DMS53 (cell line): ENCODE results near the gene CCDC34.
"Not testable (repeated sequence)": the region's sequence is repeated elsewhere in the genome, so short reads cannot be mapped to it uniquely, and the experiment has no call there.

Experiments
- DNase-seq: peaks from one replicate; lab custom pipeline; 2025; lab: John Stamatoyannopoulos, UW

CCDC34 gene

DNA sequence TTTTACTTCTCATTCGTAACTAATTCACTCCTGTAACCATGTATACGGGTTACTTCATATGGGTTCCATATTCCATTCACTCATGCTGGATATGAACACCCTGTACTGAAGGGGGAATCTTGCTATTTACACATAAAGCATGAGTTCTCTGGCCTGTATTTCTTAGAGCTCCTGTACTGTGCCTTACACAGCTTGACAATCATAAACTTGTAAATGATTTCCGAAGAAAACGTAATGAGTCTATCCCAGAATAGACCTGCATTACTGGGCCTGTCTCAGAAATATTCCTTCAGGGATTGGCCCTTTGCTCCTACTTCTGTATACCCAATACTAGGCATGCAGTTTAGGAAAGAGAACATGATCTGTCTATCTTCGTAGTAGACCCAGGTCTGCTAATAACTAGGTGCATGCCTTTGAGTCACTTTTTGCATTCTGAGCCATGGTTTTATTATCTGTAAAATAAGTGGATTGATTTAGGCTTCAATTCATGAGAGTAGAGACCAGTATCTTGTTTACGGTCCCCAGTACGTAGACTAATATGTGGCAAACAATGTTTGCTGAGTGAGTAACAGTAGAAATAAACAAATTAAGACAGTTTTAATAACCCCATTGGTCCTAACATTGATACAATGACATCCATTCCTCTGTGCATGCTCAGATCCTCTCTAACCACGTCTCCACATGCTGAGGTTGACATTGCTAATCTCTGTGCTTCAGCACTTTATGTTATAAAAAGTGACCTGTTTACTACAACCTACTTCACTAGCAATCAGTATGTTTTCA lies 1.2 kb downstream of the CCDC34 start:
- peak; percentile 21 for DNase-seq

DNA sequence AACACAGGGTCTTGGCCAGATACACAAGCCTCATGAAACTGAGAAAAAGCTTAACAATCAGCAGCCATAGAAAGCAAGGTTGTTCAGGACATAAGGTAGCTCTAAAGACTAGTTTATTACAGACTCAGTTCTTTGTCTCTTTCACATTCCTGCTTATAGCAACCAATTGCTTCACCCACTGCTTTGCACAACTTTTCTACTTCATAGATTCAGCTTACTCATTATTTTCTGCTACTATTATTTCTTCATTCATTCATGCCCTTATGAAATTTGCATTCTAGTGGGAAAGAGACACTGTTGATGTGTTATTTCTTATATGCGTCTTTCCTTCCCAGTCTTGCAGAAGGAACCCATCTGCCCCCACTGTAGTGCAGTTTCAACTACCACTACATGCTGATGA lies 4.7 kb downstream of the CCDC34 start:
- no peak for DNase-seq

DNA sequence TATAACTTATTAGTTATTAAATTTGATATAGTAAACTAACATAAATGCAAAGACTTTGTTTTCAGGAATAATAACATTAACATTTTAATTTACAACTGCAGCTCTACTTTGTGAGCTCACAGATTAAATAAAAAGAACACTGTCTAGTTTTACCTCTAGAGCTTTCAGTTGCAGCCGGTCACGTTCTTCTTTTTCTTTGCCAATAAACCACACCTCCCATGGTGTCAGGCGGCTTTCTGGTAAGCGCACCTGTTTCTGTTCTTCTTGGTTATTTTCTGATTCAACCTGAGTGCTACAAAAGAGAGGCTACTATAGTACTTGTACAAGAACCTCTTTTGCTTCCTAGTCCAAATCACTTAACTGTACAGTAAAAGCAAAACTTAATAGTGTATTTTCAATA lies 5.8 kb downstream of the CCDC34 start:
- peak; percentile 82 for DNase-seq

DNA sequence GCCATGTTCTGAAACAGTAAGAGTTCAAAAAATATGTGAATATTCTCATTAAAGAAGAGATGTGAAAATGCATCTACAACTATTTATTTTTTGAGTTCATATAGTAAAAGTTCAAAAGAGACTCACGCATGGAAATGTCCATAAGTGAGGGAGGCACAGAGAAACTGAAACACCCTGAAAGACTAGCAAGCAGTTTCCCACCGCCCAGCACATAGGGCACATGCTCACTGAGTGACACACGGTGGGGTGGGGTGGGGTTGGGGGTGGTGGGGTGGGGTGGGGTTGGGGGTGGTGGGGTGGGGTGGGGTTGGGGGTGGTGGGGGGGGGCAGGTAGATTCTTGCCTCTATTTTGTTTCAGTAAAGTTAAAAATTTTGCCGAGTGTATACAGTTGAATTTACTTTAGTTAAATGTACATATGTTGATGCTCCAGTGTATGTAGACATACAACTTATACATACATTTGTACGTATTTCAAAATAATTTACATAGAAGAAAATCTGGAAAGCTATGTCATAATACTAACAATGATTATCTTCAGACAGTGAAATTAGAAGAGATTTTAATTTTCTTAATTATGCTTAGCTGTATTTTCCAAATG lies 6.3 kb downstream of the CCDC34 start:
- DNase-seq = peak; percentile 26

DNA sequence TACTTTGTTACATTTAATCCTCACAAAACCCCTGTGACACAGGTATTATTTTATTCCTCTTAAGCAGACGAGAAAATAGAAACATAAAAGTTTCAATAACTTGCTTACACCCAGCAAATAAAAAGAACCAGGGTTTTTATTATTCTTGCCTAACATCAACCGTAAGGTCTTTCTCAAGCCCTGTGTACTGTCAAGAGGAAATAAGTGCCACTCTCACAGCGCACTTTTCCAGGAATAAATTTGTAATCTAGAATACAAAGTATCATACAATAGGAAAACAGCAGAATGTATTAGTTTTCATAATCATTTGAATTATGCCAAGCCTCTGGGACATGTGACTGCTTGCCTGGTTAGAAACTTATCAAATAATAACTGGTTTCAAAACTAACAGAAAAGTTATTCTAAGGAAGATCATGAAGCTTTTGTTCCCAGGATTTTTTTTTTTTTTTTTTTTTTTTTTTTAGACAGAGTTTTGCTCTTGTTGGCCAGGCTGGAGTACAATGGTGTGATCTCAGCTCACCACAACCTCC lies 7.4 kb downstream of the CCDC34 start:
- peak; percentile 31 for DNase-seq

DNA sequence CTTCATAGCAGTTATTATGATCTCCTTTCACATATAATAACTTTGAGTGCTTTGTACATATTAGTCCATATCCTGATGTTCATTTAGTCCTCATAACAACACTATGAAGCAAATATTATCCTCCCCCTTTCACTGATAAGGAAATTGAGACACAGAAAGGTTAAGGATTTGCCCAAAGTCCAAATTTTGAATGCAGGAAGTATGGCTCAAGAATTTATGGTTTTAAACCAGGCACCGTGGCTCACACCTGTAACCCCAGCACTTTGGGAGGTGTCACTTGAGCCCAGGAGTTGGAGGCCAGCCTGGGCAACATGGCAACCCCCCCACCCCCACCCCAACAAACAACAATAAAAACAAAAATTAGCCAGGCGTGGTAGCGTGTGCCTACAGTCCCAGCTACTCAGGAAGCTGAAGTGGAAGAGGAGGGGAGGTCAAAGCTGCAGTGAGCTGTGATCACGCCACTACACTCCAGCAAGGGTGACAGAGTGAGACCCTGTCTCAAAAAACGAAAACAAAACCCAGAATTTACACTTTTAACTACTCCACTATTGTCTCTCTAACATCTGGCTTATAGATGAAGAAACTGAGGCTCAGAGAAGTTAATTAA lies 8.6 kb downstream of the CCDC34 start:
- peak; percentile 60 for DNase-seq

DNA sequence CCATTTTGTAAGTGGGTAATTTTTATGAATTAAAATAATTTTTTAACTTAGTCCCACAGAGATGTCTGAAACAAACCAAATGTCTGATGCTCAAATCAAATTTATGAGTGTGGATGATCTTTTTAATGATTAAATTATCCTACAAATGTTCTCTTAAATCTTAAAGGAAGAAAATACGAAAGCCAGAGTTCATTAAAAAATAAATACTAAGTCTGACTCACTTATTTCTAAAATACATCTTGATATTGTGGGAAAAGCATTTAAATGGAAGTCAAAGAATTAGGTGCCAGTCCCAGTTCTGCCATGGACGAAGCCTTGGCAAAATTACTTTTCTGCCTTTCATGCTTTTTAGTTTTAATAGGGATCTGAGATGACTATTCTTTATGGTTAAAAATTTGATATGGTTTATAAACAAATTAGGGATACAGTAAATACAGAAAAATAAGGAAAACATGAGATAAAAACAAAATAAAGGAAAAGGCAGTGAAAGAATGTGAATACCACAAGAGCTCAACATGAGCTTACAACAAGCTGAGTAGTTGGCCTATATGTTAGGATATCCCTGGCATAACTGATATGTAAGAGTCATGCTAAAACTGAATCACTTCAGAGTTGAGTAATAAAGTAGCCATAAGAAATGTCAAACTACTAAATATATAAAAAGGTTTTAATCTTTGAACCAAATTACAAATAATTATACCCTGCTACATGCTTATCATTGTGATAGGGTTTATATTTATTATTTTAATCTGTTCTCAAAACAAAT lies 9.2 kb downstream of the CCDC34 start:
- DNase-seq = peak; percentile 33

DNA sequence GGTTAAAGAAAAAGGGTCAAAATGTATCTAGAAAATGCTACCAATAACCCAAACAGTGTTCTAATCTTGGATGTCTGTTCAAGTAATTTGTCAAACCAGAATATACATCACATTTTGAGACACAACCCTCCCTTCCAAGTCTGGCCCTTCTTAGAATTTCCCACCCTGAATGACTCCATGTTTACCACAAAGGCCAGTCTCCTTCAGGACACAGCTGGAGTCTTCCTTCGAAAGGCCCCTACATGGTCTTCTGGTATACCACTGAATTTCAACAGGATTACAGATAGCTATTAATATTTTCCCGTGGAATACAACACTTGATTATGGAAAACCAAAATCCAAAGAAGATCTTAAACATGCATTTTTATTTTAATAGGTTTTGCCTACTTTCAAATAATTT lies 10.2 kb downstream of the CCDC34 start:
- no peak for DNase-seq

DNA sequence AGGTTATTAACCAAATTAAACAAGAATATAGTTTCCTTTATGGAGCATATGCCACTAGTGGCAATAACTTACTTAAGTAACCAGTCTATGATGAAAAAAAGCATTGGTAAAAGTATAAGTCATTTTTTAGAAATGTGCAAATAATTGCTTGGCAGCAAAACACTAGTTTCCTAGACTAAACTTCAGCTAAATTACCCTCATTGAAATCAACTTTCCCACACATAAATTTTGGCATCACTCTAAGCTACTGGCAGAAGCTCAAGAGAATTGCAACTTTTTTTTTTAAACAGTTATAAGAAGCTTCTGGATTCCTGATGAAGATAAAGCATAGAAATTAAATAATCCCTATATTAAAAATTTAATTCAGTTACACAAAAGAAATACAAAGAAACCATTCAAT lies 12.5 kb downstream of the CCDC34 start:
- DNase-seq = no peak

DNA sequence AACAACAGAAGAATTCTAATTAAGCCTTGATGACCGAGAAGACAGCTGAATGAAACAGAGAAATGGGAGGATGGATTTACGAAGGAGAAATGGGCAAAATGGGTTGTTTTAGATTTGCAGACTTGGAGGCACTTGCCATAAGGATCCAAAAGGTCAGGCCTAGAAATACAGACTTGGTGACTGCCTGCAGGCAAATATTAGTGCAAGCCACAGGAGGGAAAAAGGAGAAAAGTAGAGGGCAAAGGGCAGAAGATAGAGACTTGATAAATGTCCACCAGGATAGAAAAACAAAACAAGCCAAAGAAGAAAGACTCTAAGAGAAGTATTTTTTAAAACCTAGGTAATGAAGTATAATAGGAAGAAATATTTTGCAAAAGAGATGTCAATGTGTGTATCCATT lies 13.1 kb downstream of the CCDC34 start:
- DNase-seq = peak; percentile 10

DNA sequence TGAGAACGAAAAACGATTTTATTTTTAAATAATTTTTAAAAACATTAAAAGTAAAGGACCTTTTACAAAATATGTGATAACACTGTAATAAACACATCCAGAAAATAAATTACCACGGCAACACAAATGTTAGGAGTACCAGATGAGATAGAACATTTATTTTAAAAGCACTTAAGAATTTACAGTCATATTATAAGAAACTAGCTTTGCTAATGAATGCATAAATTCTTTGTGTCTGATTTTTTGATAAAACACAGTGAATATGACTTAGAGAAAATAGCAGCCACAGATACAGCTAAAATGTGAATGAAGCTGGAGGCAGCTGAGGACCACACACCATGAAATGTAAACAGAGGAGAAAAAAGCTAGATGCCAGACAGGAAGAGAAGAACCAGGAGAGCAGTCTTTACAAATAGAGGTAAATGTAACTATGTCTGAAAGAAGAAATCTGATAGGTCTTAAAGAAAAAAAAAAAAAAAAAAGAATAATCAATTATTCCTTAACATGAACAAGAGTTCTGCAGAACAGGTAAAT lies 14.6 kb downstream of the CCDC34 start:
- peak; percentile 85 for DNase-seq

DNA sequence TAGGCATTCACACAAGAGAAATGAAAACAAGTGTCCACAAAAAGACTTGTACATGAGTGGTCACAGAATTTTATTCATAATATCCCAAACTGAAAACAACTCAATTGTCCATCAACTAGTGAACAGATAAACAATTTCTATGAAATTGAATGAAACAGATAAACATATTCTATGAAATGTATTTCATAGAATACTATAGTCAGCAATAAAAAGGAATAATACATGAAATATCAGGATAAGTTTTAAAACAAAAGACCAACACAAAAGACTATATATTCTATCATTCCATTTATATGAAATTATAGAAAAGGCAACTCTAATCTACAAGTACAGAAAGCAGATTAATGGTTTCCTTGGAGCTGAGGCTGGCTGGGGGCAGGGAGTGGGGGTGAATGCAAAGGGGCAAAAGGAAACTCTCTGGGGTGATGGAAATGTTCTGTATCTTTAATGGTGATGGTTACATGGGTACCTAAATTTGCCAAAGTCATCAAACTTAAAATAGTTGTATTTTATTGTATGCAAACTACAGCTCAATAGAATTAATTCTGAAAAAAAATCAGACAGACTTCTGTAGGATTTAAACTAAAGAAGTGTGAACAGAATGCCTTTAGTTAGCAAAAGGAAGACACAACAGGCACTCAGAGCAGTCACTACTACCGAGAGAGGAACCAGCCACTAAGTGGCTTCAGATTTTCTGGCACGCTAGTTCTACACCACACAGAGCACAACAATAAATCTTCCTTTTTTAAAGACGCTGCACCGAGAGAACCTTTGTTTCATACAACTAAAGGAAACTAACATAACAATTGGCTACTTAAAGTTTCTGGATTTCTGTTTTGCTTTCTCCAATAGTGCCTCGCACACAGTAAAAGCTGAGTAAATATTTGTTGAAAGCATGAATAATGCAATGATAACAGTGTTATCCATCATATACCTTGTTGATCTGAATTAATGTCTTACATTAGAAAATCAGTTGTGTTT lies 15.4 kb downstream of the CCDC34 start:
- peak; percentile 82 for DNase-seq

DNA sequence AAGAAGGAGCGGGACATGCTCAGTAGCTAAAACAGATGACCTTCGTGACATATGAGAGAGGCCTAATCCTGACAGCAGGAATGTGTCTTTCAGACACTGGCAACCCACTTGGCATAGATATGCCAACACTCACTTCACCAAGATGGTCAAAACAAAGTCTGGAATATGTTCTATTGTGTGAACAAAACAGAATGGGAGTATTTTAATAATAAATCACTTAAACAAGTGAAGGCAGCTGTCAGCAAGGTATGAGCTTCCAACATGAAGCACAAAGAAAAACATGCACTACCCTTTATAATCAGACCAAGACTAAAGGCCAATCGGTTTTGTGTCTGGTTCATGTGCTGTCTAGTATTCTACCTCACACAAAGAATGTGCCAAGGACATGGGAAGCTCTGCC lies 23.1 kb downstream of the CCDC34 start:
- DNase-seq = no peak

DNA sequence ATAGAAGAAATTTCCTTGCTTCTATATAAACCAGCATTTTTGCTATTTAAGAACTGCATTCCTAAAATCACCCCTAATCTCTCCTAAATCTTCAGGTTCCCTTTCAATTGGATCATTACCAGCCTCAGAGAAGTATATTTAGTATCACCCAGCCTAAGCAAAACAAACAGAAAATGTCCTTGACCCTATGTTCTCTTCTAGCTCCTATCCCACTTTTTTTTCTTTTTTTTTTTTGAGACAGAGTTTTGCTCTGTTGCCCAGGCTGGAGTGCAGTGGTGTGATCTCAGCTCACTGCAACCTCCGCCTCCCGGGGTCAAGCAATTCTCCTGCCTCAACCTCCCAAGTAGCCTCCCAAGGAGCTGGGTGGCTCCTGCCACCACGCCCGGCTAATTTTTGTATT lies 28.3 kb downstream of the CCDC34 start:
- DNase-seq = not testable (repeated sequence)

DNA sequence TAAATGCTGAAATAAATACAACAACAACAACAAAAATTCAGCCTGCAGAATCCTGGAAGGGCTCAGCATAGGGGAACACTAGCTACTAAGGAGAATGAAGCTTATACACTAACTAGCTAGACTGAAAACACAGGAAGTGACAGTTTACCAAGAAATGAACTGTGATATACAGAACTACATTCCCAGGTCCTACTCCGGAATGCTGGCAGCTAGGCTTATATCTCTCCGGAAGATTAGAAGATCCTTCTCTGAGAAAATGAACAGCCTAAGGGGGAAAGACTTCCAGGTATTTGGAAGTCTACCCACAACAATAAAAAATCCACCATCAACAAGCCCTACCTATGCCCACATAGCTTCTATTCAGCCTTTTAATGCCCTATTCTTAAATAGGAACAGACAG lies 31.0 kb downstream of the CCDC34 start:
- DNase-seq = no peak

DNA sequence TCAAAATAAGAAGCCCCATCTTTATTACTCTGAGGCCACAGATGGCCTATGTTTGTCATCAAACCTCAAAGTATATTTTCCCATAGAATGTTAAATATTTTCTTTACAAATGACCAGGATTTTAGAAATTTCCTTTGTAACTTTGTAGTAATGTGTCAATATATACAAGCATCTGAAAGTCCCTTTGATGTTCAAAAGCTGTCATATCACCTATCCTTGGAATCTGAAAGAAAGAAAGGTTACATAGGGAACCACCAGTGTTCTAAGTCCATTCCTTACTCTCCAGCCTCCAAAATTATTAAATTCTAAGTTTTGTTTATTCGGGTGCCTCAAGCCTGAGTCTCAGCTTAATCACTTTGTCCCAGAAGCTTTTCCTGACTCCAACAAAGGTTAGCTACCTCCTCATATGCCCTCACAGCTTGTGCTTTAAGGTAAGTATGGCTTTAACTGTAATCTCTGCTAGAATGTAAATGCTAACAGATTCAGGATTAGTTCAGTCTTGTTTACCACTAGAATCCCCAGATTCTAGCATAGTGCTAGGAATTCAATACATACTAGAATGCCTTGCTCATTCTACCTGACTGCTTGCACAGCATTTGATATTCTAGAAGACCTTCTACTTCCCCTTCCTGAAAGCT lies 32.3 kb downstream of the CCDC34 start:
- DNase-seq = no peak

DNA sequence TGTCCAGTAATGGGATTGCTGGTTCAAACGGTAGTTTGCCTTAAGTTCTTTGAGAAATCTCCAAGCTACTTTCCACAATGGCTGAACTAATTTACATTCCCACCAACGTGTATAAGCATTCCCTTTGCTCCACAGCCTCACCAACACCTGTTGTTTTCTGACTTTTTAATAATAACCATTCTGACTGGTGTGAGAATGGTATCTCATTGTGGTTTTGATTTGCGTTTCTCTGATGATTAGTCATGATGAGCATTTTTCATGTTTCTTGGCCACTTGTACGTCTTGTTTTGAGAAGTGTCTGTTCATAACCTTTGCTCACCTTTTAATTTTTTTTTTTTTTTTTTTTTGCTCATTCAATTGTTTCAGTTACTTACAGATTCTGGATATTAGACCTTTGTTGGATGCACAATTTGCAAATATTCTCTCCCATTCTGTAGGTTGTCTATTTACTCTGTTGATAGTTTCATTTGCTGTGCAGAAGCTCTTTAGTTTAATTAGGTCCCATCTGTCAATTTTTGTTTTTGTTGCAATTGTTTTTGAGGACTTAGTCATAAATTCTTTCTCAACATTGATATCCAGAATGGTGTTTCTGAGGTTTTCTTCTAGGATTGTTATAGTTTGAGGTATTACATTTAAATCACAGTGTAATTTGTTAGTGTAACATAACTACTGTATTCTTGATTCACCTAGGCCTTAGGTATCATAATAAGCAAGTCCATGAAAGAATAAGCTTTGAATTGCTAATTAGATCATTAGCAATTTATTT lies 33.0 kb downstream of the CCDC34 start:
- no peak for DNase-seq

DNA sequence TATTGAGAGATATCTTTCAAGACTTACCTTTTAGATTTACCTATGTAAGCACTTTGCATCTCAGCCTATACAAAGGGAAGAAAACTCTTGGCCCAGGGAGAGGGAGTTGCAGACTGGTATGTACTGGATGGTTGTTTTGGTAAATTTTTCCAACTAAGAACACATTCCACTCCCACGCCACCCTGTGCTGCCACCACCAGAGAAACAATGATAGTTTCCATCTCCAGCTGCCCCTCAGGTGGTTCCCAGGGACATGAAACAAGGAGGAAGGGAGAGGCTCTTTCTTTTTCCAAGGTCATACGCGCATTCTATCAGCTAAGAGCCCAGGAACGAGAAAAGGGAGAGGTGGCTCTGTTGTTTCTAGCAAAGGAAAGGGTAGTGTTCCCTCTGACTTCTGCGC lies 34.4 kb downstream of the CCDC34 start:
- no peak for DNase-seq

DNA sequence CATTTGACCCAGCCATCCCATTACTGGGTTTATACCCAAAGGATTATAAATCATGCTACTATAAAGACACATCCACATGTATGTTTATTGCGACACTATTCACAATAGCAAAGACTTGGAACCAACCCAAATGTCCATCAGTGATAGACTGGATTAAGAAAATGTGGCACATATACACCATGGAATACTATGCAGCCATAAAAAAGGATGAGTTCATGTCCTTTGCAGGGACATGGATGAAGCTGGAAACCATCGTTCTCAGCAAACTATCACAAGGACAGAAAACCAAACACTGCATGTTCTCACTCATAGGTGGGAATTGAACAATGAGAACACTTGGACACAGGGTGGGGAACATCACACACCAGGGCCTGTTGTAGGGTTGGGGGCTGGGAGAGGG lies 36.0 kb downstream of the CCDC34 start:
- DNase-seq = not testable (repeated sequence)

DNA sequence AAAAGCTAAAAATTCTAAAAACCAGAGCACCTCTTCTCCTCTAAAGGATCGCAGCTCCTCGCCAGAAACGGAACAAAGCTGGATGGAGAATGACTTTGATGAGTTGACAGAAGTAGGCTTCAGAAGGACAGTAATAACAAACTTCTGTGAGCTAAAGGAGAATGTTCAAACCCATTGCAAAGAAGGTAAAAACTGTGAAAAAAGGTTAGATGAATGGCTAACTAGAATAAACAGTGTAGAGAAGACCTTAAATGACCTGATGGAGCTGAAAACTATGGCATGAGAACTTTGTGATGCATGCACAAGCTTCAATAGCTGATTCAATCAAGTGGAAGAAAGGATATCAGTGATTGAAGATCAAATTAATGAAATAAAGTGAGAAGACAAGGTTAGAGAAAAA lies 40.8 kb downstream of the CCDC34 start:
- not testable (repeated sequence) for DNase-seq
